Astrocyte of the spinal cord (primary cell): ENCODE results near the gene OBP2A.

Experiments used
- DNase-seq: peaks from one replicate; pipeline ENCODE4 v3.0.0; 2011; ENCODE audit warnings: low read depth, low spot score
- H3K4me3 ChIP-seq: 2 replicates; pipeline ENCODE4 v1.5.1; 2011; ENCODE audit warnings: low read depth, mild to moderate bottlenecking, low read length, moderate library complexity
- in situ Hi-C: cut with HindIII; loops from 2 replicates; pipeline ENCODE4 v1.10.0; 2017; ENCODE audit warnings: low sequenced_read_pairs
- TF ChIP-seq, protein P1 (sequence below): IDR thresholded peaks from 2 replicates; pipeline ENCODE4 v1.5.1; 2012; ENCODE audit warnings: low read depth, mild to moderate bottlenecking, low read length, inconsistent platforms

The OBP2A gene

DNA sequence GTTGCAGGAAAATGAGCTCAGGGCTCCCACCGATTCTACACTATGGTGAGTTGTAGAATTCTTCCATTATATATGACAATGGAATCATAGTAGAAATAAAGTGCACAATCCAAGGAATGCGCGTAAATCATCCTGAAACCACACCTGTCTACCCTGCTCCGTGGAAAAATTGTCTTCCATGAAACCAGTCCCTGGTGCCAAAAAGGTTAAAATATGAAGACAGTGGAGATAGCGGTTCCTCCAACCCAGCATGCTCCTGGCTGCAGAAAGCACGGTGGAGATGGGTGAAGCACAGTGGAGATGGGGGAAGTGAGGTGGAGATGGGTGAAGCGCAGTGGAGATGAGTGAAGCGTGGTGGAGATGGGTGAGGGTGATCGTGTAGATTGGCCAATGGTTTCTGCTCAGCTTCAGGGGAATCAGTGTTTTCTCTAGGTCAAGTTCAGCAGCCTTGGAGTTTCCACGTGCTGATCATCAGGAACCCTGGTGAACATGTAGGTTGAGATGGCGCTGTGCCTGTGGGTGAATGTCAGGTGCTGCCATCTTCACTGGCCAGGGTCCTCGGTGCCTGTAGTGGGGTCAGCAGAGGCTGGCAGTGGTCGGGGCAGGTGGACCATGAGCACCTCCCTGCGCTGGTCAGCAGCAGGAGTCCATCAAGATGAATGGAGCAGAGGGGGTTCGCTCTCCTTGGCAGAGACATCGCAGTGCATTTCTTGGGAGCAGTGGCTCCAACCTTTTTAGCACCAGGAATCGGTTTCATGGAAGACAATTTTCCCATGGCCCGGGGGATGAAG is 35.9 kb downstream of the OBP2A start:
- TF ChIP-seq, protein P1, sequence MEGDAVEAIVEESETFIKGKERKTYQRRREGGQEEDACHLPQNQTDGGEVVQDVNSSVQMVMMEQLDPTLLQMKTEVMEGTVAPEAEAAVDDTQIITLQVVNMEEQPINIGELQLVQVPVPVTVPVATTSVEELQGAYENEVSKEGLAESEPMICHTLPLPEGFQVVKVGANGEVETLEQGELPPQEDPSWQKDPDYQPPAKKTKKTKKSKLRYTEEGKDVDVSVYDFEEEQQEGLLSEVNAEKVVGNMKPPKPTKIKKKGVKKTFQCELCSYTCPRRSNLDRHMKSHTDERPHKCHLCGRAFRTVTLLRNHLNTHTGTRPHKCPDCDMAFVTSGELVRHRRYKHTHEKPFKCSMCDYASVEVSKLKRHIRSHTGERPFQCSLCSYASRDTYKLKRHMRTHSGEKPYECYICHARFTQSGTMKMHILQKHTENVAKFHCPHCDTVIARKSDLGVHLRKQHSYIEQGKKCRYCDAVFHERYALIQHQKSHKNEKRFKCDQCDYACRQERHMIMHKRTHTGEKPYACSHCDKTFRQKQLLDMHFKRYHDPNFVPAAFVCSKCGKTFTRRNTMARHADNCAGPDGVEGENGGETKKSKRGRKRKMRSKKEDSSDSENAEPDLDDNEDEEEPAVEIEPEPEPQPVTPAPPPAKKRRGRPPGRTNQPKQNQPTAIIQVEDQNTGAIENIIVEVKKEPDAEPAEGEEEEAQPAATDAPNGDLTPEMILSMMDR: no peak
- in situ Hi-C loops: no loop called here
- no peak for DNase-seq
- no peak overlapping the region for H3K4me3 ChIP-seq

DNA sequence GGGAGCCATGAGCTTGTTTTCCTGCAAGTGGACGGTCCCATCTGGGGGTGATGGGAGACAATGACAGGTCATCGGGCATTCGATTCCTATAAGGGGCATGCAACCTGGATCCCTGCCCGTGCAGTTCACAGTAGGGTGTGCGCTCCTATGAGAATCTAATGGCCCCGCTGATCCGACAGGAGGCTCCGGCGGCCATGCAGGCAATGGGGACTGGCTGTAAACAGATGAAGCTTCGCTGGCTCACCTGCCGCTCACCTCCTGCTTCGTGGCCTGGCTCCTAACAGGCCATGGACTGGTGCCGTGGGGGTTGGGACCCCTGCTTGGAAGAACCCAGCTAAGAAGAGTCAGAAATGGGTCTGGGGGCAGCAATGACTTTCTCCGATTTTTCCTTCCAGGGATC is 36.6 kb downstream of the OBP2A start:
- in situ Hi-C loops: no loop called here
- TF ChIP-seq, protein P1: no peak
- H3K4me3 ChIP-seq: no peak overlapping the region
- no peak for DNase-seq

DNA sequence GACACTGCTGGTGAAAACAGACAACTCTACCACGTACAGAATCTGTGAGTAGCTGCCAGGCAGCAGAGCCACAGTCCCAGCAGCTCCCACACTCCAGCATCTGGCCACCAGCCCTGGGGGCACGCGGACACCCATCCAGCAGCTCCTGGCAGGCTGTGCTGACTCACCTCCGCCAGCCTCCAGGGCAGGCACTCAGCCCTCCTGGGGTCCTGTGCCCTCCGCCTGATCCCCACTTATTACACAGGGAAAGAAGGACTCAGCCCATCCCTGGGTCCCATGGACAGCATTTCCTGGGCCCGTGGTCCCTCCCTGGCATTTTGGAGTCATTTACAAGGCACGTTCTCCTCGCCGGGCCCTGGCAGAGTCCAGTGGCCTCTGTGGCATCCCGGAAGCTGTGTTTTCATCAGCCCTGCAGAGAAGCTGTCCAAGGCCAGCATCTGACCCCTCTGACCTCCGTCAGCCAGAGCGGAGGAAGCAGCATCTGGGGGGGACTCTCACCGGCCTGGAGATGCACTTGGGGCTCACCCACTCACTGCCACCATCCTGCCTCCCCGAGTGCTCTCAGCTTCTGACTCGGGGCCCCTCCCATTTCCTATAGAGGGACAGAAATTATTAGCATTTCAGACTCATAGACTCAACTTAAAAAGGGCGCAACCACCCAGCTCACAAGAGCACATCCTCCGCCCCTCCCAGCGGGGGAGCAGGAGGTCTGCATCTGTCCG is 37.2 kb downstream of the OBP2A start:
- TF ChIP-seq, protein P1: no peak
- no peak overlapping the region for H3K4me3 ChIP-seq
- DNase-seq: no peak
- in situ Hi-C loops: no loop called here

DNA sequence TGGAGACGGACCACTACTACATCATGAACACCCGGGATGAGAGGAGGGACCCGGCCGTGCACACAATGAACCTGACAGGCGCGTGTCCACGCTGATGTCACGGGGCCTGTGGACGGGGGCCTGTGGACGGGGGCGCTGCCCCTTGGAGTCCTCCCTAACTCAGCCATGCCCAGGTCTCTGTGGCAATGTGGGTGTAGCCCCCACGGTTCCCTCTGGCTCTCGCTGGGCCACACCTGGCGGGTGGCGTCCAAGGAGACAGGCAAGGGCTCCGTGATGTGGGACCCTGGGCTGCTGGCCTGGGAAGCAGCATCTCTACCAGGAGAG is 37.7 kb downstream of the OBP2A start:
- TF ChIP-seq, protein P1: no peak
- in situ Hi-C loops: no loop called here
- DNase-seq: no peak
- no peak overlapping the region for H3K4me3 ChIP-seq

DNA sequence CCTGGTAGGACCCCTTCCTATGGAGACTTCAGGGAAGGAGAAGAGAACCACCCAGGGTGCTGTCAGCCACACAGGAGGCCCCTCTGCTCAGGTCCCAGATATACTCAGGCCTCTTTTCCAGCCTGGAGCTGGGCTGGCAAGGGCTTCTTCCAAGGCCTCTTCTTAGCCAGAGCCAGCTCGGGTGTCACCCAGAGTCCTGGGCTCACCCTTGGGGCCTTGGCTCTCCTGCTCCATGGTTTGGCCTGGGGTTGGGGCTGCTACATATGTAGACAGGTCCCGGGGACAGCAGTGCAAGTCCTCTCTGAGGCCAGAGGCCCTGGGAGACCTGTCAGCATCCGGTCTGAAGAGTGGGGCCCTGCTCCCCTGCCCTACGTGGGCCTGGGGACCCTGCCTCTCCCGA is 38.4 kb downstream of the OBP2A start:
- in situ Hi-C loops: no loop called here
- no peak overlapping the region for H3K4me3 ChIP-seq
- no peak for DNase-seq
- TF ChIP-seq, protein P1: no peak

DNA sequence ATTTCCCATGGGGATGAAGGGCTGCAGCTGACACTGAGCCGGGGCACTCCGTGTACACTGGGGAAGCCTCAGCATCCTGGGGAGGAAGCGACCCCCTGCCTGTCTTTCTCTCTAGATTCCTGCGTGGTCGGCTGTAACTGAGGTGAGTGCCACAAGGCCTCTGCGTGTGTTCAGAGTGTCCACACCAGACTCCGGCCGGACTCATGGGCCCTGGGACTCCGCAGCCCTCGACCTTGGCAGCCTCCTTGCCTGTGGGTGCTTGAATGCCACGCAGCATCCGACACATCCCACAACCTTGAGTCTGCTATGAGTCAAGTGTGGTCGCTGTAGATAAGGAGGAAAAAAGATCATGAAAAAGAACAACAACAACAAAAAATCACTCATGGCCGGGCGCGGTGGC is 39.0 kb downstream of the OBP2A start:
- DNase-seq: no peak

More for the DNA sequence above, 39.0 kb downstream of the OBP2A start:
- no peak overlapping the region for H3K4me3 ChIP-seq
- TF ChIP-seq, protein P1: no peak
- in situ Hi-C loops: no loop called here
